Measurements from ENCODE around the gene LANCL2.

- TF ChIP-seq, protein P1, sequence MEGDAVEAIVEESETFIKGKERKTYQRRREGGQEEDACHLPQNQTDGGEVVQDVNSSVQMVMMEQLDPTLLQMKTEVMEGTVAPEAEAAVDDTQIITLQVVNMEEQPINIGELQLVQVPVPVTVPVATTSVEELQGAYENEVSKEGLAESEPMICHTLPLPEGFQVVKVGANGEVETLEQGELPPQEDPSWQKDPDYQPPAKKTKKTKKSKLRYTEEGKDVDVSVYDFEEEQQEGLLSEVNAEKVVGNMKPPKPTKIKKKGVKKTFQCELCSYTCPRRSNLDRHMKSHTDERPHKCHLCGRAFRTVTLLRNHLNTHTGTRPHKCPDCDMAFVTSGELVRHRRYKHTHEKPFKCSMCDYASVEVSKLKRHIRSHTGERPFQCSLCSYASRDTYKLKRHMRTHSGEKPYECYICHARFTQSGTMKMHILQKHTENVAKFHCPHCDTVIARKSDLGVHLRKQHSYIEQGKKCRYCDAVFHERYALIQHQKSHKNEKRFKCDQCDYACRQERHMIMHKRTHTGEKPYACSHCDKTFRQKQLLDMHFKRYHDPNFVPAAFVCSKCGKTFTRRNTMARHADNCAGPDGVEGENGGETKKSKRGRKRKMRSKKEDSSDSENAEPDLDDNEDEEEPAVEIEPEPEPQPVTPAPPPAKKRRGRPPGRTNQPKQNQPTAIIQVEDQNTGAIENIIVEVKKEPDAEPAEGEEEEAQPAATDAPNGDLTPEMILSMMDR (IDR thresholded peaks at IDR 0.05 in 2 of 3, conservative IDR thresholded peaks at IDR 0.05 in 1 of 3; ENCODE audit: borderline replicate concordance in 1 of 3, insufficient read depth in 1 of 3, low read depth in 2 of 3, low read length in 2 of 3): no peak
- TF ChIP-seq ZFX (IDR thresholded peaks at IDR 0.05): no peak
Observed at GRCh38 chr7:55483046-55483445, 117.9 kb downstream of the LANCL2 start.

All from HCT116 (cell line).